Liver (tissue), 9 donors: Measurements from ENCODE around the gene PSMD6. TPM values are rescaled to one million over a fixed set of nuclear protein-coding genes. Genes with fewer than 3 reads are reported as not detected.

Experiments used
- DNase-seq: peaks from one replicate; pipeline ENCODE4 v3.0.0-alpha.2; 2017; ENCODE audit warnings: low spot score
- H3K27ac ChIP-seq, 2 donors: one replicate each; pipeline ENCODE4 v1.7.0; 2013; ENCODE audit warnings: inconsistent platforms in 2 of 2, low read length in 2 of 2, control low read depth in 1 of 2, low read depth in 1 of 2, mild to moderate bottlenecking in 1 of 2
- H3K27me3 ChIP-seq, 4 donors: one replicate each; pipeline versions ENCODE4 v1.6.1 to v1.7.0; 2013; ENCODE audit warnings: low read length in 3 of 4, inconsistent platforms in 1 of 4, mild to moderate bottlenecking in 1 of 4, moderate library complexity in 1 of 4; ENCODE audit not compliant: control insufficient read depth in 4 of 4, insufficient read depth in 4 of 4
- H3K36me3 ChIP-seq, 4 donors: one replicate each; pipeline versions ENCODE4 v1.6.1 to v1.7.0; 2013; ENCODE audit warnings: low read length in 3 of 4, mild to moderate bottlenecking in 3 of 4, low read depth in 1 of 4, moderate library complexity in 1 of 4; ENCODE audit not compliant: control insufficient read depth in 4 of 4, insufficient read depth in 3 of 4
- H3K4me1 ChIP-seq, 4 donors: one replicate each; pipeline versions ENCODE4 v1.6.1 to v1.7.0; 2013; ENCODE audit warnings: low read length in 3 of 4, mild to moderate bottlenecking in 3 of 4, moderate library complexity in 1 of 4; ENCODE audit not compliant: control insufficient read depth in 4 of 4, insufficient read depth in 4 of 4
- H3K4me3 ChIP-seq, 3 donors: one replicate each; pipeline versions ENCODE4 v1.6.1 to v1.7.0; 2013; ENCODE audit warnings: low read length in 3 of 3, control low read depth in 1 of 3, low read depth in 1 of 3, mild to moderate bottlenecking in 1 of 3
- H3K9ac ChIP-seq, 2 donors: one replicate each; pipeline ENCODE4 v1.7.0; 2013; ENCODE audit warnings: low read length in 2 of 2, mild to moderate bottlenecking in 2 of 2, moderate library complexity in 2 of 2, control low read depth in 1 of 2, low read depth in 1 of 2
- H3K9me3 ChIP-seq, 4 donors: one replicate each; pipeline versions ENCODE4 v1.6.1 to v1.7.0; 2013; ENCODE audit warnings: low read length in 3 of 4; ENCODE audit not compliant: control insufficient read depth in 4 of 4
- CTCF ChIP-seq: fragments of 150-350 bp; IDR thresholded peaks from 2 replicates; pipeline ENCODE4 v1.5.1; 2017; ENCODE audit warnings: improper control_type of control experiment, low read depth, low read length; ENCODE audit not compliant: missing input control
- EGR1 ChIP-seq, 2 donors: IDR thresholded peaks; 2 replicates each; pipeline ENCODE4 v1.6.1; 2016 to 2018; ENCODE audit warnings: antibody characterized with exemption in 2 of 2, low read depth in 2 of 2
- FOXA1 ChIP-seq: IDR thresholded peaks from 2 replicates; pipeline ENCODE4 v1.6.1; 2016; ENCODE audit warnings: antibody characterized with exemption
- HNF4A ChIP-seq, 2 donors: conservative IDR thresholded peaks; 2 replicates each; pipeline ENCODE4 v1.6.1; 2016; ENCODE audit warnings: antibody characterized with exemption in 2 of 2, mild to moderate bottlenecking in 2 of 2
- MAX ChIP-seq: IDR thresholded peaks from 2 replicates; pipeline ENCODE4 v1.6.1; 2016; ENCODE audit warnings: antibody characterized with exemption
- RXRA ChIP-seq, 2 donors: IDR thresholded peaks; 2 replicates each; pipeline ENCODE4 v1.6.1; 2017 to 2018; ENCODE audit warnings: antibody characterized with exemption in 2 of 2, mild to moderate bottlenecking in 1 of 2
- SP1 ChIP-seq: IDR thresholded peaks from 2 replicates; pipeline ENCODE4 v1.6.1; 2018; ENCODE audit warnings: antibody characterized with exemption, mild to moderate bottlenecking
- TAF1 ChIP-seq: conservative IDR thresholded peaks from 2 replicates; pipeline ENCODE4 v1.6.1; 2016; ENCODE audit warnings: antibody characterized with exemption, mild to moderate bottlenecking
- YY1 ChIP-seq: IDR thresholded peaks from 2 replicates; pipeline ENCODE4 v1.6.1; 2016; ENCODE audit warnings: antibody characterized with exemption, mild to moderate bottlenecking
- WGBS: extraction: QIAGEN DNeasy Blood & Tissue Kit; methylation state at CpG from one replicate; pipeline ENCODE4 v1.1.7; 2013; 5-methylcytosine and 5-hydroxymethylcytosine counted together
- polyA plus RNA-seq, 2 donors: library from polyadenylated mRNA; stranded (reverse) in 1 of 2; unstranded in 1 of 2; fragments of 200-250 nt in 1 of 2; fragments of >200 nt in 1 of 2; fragmentation: Nextera tagmentation in 1 of 2; extraction: Ambion mirVana in 1 of 2; gene quantifications; one replicate each; pipeline versions ENCODE4 v1.2.1 to v1.2.3, GENCODE V29; 2013 to 2015
- total RNA-seq, 2 donors: library from RNA; depleted of rRNA; stranded (reverse); fragments of >200 nt; gene quantifications; one replicate each; pipeline ENCODE4 v1.2.3, GENCODE V29; 2014
- TF ChIP-seq, protein P1 (sequence below): IDR thresholded peaks from 2 replicates; pipeline ENCODE4 v1.6.1; 2016; ENCODE audit warnings: antibody characterized with exemption
- donor health status: healthy.
- donor health status: healthy.
- donor health status: healthy.
- donor health status: healthy.
- donor health status: healthy.

PSMD6 gene
- total and polyA plus RNA-seq, 4 donors: 49.3 to 72.7 (median 54.9) TPM

GRCh38 chr3:63964681-63965485, 58.4 kb downstream of the PSMD6 start:
- H3K4me1 ChIP-seq: peaks cover 12 to 46% (median 37%) of the 10 kb centered on the region in 4 donors
- H3K27me3 ChIP-seq: no peaks in the 10 kb centered on the region
- no peak overlapping the region for H3K4me3 ChIP-seq
- no peak for DNase-seq
- H3K9me3 ChIP-seq: no peaks in the 10 kb centered on the region
- H3K9ac ChIP-seq: no peak overlapping the region
- no peak for TF ChIP-seq TAF1
- TF ChIP-seq YY1: no peak
- TF ChIP-seq RXRA (IDR thresholded peaks at IDR 0.05): no peak
- TF ChIP-seq CTCF: no peak
- TF ChIP-seq MAX: no peak
- no peak for TF ChIP-seq EGR1 (IDR thresholded peaks at IDR 0.05; ENCODE audit: low read depth in 2 of 2)
- H3K27ac ChIP-seq: no peak overlapping the region
- WGBS: 83% methylated on average over 6 of the region's 6 CpGs
- H3K36me3 ChIP-seq: peaks cover 0 to 1% (median 0%) of the 10 kb centered on the region in 4 donors

DNA sequence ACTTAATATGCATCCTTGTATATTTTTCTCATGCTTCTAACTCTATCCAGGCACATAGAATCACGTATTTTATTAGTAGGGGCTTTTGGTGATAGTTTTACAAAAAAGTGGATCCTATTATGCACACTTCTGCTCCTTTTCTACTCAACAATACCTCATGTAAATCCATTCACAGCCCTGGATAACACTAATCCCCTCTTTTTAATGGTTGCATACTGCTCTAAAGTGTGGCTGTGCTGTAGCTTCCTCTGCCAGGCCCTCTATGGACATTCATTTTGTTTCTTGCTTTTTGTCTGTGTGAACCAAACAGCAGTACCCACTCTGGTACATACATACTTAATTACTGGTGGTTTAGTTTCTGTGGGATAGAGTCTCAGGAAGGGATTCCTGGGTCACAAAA, 59.8 kb downstream of the PSMD6 start:
- 93% methylated on average over 1 of the region's 1 CpG for WGBS

More for the DNA sequence above, 59.8 kb downstream of the PSMD6 start:
- peaks cover 0 to 1% (median 0%) of the 10 kb centered on the region in 4 donors for H3K36me3 ChIP-seq
- H3K4me1 ChIP-seq: peaks cover 10 to 32% (median 26%) of the 10 kb centered on the region in 4 donors
- no peaks in the 10 kb centered on the region for H3K27me3 ChIP-seq
- H3K9ac ChIP-seq: no peak overlapping the region
- no peak overlapping the region for H3K27ac ChIP-seq
- no peak overlapping the region for H3K4me3 ChIP-seq
- TF ChIP-seq, protein P1, sequence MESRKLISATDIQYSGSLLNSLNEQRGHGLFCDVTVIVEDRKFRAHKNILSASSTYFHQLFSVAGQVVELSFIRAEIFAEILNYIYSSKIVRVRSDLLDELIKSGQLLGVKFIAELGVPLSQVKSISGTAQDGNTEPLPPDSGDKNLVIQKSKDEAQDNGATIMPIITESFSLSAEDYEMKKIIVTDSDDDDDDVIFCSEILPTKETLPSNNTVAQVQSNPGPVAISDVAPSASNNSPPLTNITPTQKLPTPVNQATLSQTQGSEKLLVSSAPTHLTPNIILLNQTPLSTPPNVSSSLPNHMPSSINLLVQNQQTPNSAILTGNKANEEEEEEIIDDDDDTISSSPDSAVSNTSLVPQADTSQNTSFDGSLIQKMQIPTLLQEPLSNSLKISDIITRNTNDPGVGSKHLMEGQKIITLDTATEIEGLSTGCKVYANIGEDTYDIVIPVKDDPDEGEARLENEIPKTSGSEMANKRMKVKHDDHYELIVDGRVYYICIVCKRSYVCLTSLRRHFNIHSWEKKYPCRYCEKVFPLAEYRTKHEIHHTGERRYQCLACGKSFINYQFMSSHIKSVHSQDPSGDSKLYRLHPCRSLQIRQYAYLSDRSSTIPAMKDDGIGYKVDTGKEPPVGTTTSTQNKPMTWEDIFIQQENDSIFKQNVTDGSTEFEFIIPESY: no peak
- no peak for TF ChIP-seq CTCF
- TF ChIP-seq FOXA1: no peak
- no peak for TF ChIP-seq HNF4A (conservative IDR thresholded peaks at IDR 0.05)
- no peak for TF ChIP-seq RXRA (IDR thresholded peaks at IDR 0.05)
- no peak for TF ChIP-seq YY1
- no peak for TF ChIP-seq MAX
- TF ChIP-seq SP1: no peak
- H3K9me3 ChIP-seq: no peaks in the 10 kb centered on the region
- no peak for DNase-seq
